Suprapubic skin (tissue), 4 donors: Measurements from ENCODE around the gene IL19. TPM values are rescaled to one million over a fixed set of nuclear protein-coding genes. Genes with fewer than 3 reads are reported as not detected.

Experiments used
- DNase-seq, 2 donors: peaks; one replicate each; pipeline ENCODE4 v3.0.0-alpha.2; 2019; ENCODE audit warnings: low spot score in 2 of 2
- H3K27ac ChIP-seq: fragments of 200-600 bp; sonication (generic); one replicate; pipeline ENCODE4 v1.5.1; 2019
- H3K27me3 ChIP-seq: fragments of 200-600 bp; sonication (generic); one replicate; pipeline ENCODE4 v1.5.1; 2019
- H3K36me3 ChIP-seq: fragments of 200-600 bp; sonication (generic); one replicate; pipeline ENCODE4 v1.5.1; 2019
- H3K4me1 ChIP-seq: fragments of 200-600 bp; sonication (generic); one replicate; pipeline ENCODE4 v1.5.1; 2019
- H3K4me3 ChIP-seq: fragments of 200-600 bp; sonication (generic); one replicate; pipeline ENCODE4 v1.5.1; 2019; ENCODE audit warnings: mild to moderate bottlenecking
- H3K9me3 ChIP-seq: fragments of 200-600 bp; sonication (generic); one replicate; pipeline ENCODE4 v1.5.1; 2019
- CTCF ChIP-seq, 2 donors: fragments of 200-600 bp in 1 of 2; fragments of 450-650 bp in 1 of 2; sonication (generic) in 1 of 2; IDR thresholded peaks; one replicate each; pipeline ENCODE4 v1.5.1; 2016 to 2019; ENCODE audit warnings: antibody characterized with exemption in 2 of 2, mild to moderate bottlenecking in 1 of 2, moderate library complexity in 1 of 2
- EP300 ChIP-seq: sonication (generic); formaldehyde crosslinking; IDR thresholded peaks from one replicate; pipeline ENCODE4 v1.6.1; 2017; ENCODE audit warnings: antibody characterized with exemption
- POLR2A ChIP-seq, 2 donors: fragments of 450-650 bp; IDR thresholded peaks; one replicate each; pipeline ENCODE4 v1.6.1; 2017; ENCODE audit warnings: antibody characterized with exemption in 2 of 2, mild to moderate bottlenecking in 2 of 2, moderate library complexity in 2 of 2
- POLR2AphosphoS5 ChIP-seq, 3 donors: sonication (generic); formaldehyde crosslinking; IDR thresholded peaks; one replicate each; pipeline ENCODE4 v1.6.1; 2017; ENCODE audit warnings: antibody characterized with exemption in 3 of 3
- WGBS: methylation state at CpG from one replicate; pipeline ENCODE4 v1.1.5; 2018; 5-methylcytosine and 5-hydroxymethylcytosine counted together
- total RNA-seq, 4 donors: library from RNA; depleted of rRNA; stranded (reverse); fragments of >200 nt; gene quantifications; one replicate each; pipeline ENCODE4 v1.1.0, GENCODE V29; 2016

Gene IL19
- total RNA-seq, 4 donors from 2014 or later = not detected

- H3K36me3 ChIP-seq = no peaks in the 10 kb centered on the region
- H3K4me3 ChIP-seq = no peak overlapping the region
- H3K4me1 ChIP-seq = peaks cover 11% of the 10 kb centered on the region
- WGBS = 86% methylated on average over 6 of the region's 6 CpGs
- peaks cover 12% of the 10 kb centered on the region for H3K27me3 ChIP-seq
- no peaks in the 10 kb centered on the region for H3K9me3 ChIP-seq
- no peak for DNase-seq
- H3K27ac ChIP-seq = no peak overlapping the region
- TF ChIP-seq EP300 (no peak), POLR2A (IDR thresholded peaks at IDR 0.05) (no peak), POLR2AphosphoS5 (IDR thresholded peaks at IDR 0.05) (no peak)
Measured at GRCh38 chr1:206834217-206834616, 63.6 kb downstream of the IL19 start.

GRCh38 chr1:206834711-206835110 is 64.1 kb downstream of the IL19 start:
- Histone ChIP-seq H3K36me3 (no peaks in the 10 kb centered on the region), H3K4me1 (peaks cover 11% of the 10 kb centered on the region), H3K4me3 (no peak overlapping the region), H3K27ac (no peak overlapping the region), H3K27me3 (peaks cover 12% of the 10 kb centered on the region), H3K9me3 (no peaks in the 10 kb centered on the region)
- no peak for TF ChIP-seq EP300
- no peak for TF ChIP-seq POLR2A (IDR thresholded peaks at IDR 0.05)
- no peak for TF ChIP-seq CTCF (IDR thresholded peaks at IDR 0.05)
- TF ChIP-seq POLR2AphosphoS5 (IDR thresholded peaks at IDR 0.05) = no peak
- WGBS = 36% methylated on average over 3 of the region's 3 CpGs
- no peak for DNase-seq

GRCh38 chr1:206835186-206835585 is 64.6 kb downstream of the IL19 start:
- Histone ChIP-seq H3K27me3 (peaks cover 12% of the 10 kb centered on the region), H3K36me3 (no peaks in the 10 kb centered on the region), H3K4me3 (no peak overlapping the region), H3K9me3 (no peaks in the 10 kb centered on the region), H3K27ac (no peak overlapping the region), H3K4me1 (peaks cover 11% of the 10 kb centered on the region)
- no peak for TF ChIP-seq CTCF (IDR thresholded peaks at IDR 0.05)
- no peak for TF ChIP-seq EP300
- TF ChIP-seq POLR2A (IDR thresholded peaks at IDR 0.05) = no peak
- TF ChIP-seq POLR2AphosphoS5 (IDR thresholded peaks at IDR 0.05) = no peak
- DNase-seq = no peak
- 47% methylated on average over 3 of the region's 3 CpGs for WGBS

- WGBS = 58% methylated on average over 2 of the region's 2 CpGs
- TF ChIP-seq CTCF (IDR thresholded peaks at IDR 0.05) (no peak), EP300 (no peak), POLR2A (IDR thresholded peaks at IDR 0.05) (no peak), POLR2AphosphoS5 (IDR thresholded peaks at IDR 0.05) (no peak)
- Histone ChIP-seq H3K27me3 (peaks cover 12% of the 10 kb centered on the region), H3K27ac (no peak overlapping the region), H3K36me3 (no peaks in the 10 kb centered on the region), H3K4me3 (no peak overlapping the region), H3K9me3 (no peaks in the 10 kb centered on the region), H3K4me1 (peaks cover 11% of the 10 kb centered on the region)
- no peak for DNase-seq
Measured at GRCh38 chr1:206836111-206836510, 65.5 kb downstream of the IL19 start.

- Histone ChIP-seq H3K4me1 (peaks cover 7% of the 10 kb centered on the region), H3K27me3 (peaks cover 12% of the 10 kb centered on the region), H3K27ac (no peak overlapping the region), H3K9me3 (no peaks in the 10 kb centered on the region), H3K4me3 (no peak overlapping the region), H3K36me3 (no peaks in the 10 kb centered on the region)
- WGBS = 88% methylated on average over 4 of the region's 4 CpGs
- no peak for TF ChIP-seq POLR2A (IDR thresholded peaks at IDR 0.05)
- no peak for TF ChIP-seq EP300
- TF ChIP-seq POLR2AphosphoS5 (IDR thresholded peaks at IDR 0.05) = no peak
- no peak for TF ChIP-seq CTCF (IDR thresholded peaks at IDR 0.05)
- DNase-seq = no peak
Measured at GRCh38 chr1:206839006-206839560, 68.5 kb downstream of the IL19 start.

GRCh38 chr1:206839857-206840256 is 69.3 kb downstream of the IL19 start:
- Histone ChIP-seq H3K27ac (no peak overlapping the region), H3K4me3 (no peak overlapping the region), H3K4me1 (peaks cover 4% of the 10 kb centered on the region), H3K27me3 (peaks cover 12% of the 10 kb centered on the region), H3K36me3 (no peaks in the 10 kb centered on the region), H3K9me3 (no peaks in the 10 kb centered on the region)
- no peak for DNase-seq
- TF ChIP-seq POLR2AphosphoS5 (IDR thresholded peaks at IDR 0.05) = no peak
- no peak for TF ChIP-seq EP300
- no peak for TF ChIP-seq POLR2A (IDR thresholded peaks at IDR 0.05)
- no peak for TF ChIP-seq CTCF (IDR thresholded peaks at IDR 0.05)
- WGBS = 89% methylated on average over 7 of the region's 7 CpGs
